MM.1S (cell line): Measurements from ENCODE around the gene MRPL41.

Experiments
- DNase-seq: peaks from one replicate; pipeline ENCODE4 v3.0.0-alpha.2; 2015
- H2AFZ ChIP-seq: fragments of 300-600 bp; sonication (generic); 2 replicates; pipeline ENCODE4 v1.6.0; 2016; ENCODE audit warnings: antibody characterized with exemption, low read length
- H3F3A ChIP-seq: fragments of 300-600 bp; sonication (generic); 2 replicates; pipeline ENCODE4 v1.6.1; 2016; ENCODE audit warnings: mild to moderate bottlenecking, antibody characterized with exemption, low read length, moderate library complexity, mixed read lengths; ENCODE audit not compliant: insufficient read depth
- H3K27ac ChIP-seq: fragments of 300-600 bp; sonication (generic); 2 replicates; pipeline ENCODE4 v1.5.1; 2016; ENCODE audit warnings: mild to moderate bottlenecking, low read length
- H3K27me3 ChIP-seq: fragments of 300-600 bp; sonication (generic); replicated peaks from 2 replicates; pipeline ENCODE4 v1.6.0; 2016; ENCODE audit warnings: low read length; ENCODE audit not compliant: insufficient read depth
- H3K36me3 ChIP-seq: fragments of 300-600 bp; sonication (generic); replicated peaks from 2 replicates; pipeline ENCODE4 v1.6.1; 2016; ENCODE audit warnings: mild to moderate bottlenecking, low read length, mixed read lengths; ENCODE audit not compliant: insufficient read depth
- H3K4me1 ChIP-seq: fragments of 300-600 bp; sonication (generic); 2 replicates; pipeline ENCODE4 v1.6.1; 2016; ENCODE audit warnings: low read length, mixed read lengths
- H3K4me2 ChIP-seq: fragments of 300-600 bp; sonication (generic); 2 replicates; pipeline ENCODE4 v1.6.0; 2016; ENCODE audit warnings: low read depth, low read length
- H3K4me3 ChIP-seq: fragments of 300-600 bp; sonication (generic); 2 replicates; pipeline ENCODE4 v1.5.1; 2016; ENCODE audit warnings: low read length, mixed read lengths
- H3K79me2 ChIP-seq: fragments of 300-600 bp; sonication (generic); 2 replicates; pipeline ENCODE4 v1.6.1; 2016; ENCODE audit warnings: mixed run types, low read length, mixed read lengths
- H3K9ac ChIP-seq: fragments of 300-600 bp; sonication (generic); 2 replicates; pipeline ENCODE4 v1.6.1; 2016; ENCODE audit warnings: low read length, mixed read lengths
- H3K9me2 ChIP-seq: fragments of 300-600 bp; sonication (generic); replicated peaks from 2 replicates; pipeline ENCODE4 v1.6.1; 2016; ENCODE audit warnings: mild to moderate bottlenecking, low read length, mixed read lengths; ENCODE audit not compliant: insufficient read depth
- H3K9me3 ChIP-seq: fragments of 300-600 bp; sonication (generic); replicated peaks from 2 replicates; pipeline ENCODE4 v1.6.1; 2016; ENCODE audit warnings: mild to moderate bottlenecking, low read length, mixed read lengths; ENCODE audit not compliant: insufficient read depth
- H4K20me1 ChIP-seq: fragments of 300-600 bp; sonication (generic); 2 replicates; pipeline ENCODE4 v1.6.1; 2016; ENCODE audit warnings: mild to moderate bottlenecking, low read length, moderate library complexity, mixed read lengths; ENCODE audit not compliant: insufficient read depth
- CTCF ChIP-seq: fragments of 300-600 bp; sonication (generic); IDR thresholded peaks from 2 replicates; pipeline ENCODE4 v1.5.1; 2016; ENCODE audit warnings: antibody characterized with exemption, low read length, mixed read lengths
- EZH2 ChIP-seq: fragments of 300-600 bp; sonication (generic); optimal IDR thresholded peaks from 2 replicates; pipeline ENCODE3; 2017; ENCODE audit warnings: low read depth, mild to moderate bottlenecking, antibody characterized with exemption, low read length, mixed read lengths
- EZH2phosphoT487 ChIP-seq: fragments of 300-600 bp; sonication (generic); IDR thresholded peaks from 2 replicates; pipeline ENCODE4 v1.6.1; 2018; ENCODE audit warnings: antibody characterized with exemption, low read length

MRPL41 gene

DNA sequence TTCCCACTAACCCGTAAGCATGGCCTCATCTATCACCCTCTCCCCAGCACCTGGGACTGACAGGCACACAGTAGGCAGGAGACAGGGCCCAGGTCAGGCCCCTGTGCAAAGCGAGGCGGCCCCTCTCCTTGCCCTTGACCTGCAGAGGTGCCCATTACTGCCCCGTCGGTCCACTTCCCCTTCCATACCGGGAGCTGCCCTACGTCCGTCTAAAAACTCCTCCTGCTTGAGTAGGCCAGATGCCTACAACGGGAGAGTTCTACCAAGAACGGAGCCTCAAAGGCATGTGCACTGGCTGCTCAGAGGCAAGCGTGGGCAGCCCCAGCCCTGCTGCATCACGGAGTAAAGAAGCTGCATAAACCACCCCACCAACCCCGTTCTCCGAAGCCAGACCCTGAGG is 31.7 kb downstream of the MRPL41 start:
- Histone ChIP-seq H3K36me3 (peaks cover 6% of the 10 kb centered on the region; the same call in 1 of the 2 replicates), H3K9me2 (no peaks in the 10 kb centered on the region), H3K9me3 (no peaks in the 10 kb centered on the region), H3K9ac (no peak overlapping the region), H3K4me1 (no peaks in the 10 kb centered on the region), H3F3A (no peaks in the 10 kb centered on the region; the same call in 1 of the 2 replicates), H3K4me2 (no peak overlapping the region), H4K20me1 (no peaks in the 10 kb centered on the region), H2AFZ (no peak overlapping the region), H3K27me3 (no peaks in the 10 kb centered on the region), H3K4me3 (no peak overlapping the region), H3K27ac (no peak overlapping the region), H3K79me2 (peaks cover 29% of the 10 kb centered on the region)
- TF ChIP-seq CTCF (no peak), EZH2phosphoT487 (no peak), EZH2 (no peak)
- DNase-seq: no peak

GRCh38 chr9:137583957-137584356 is 32.3 kb downstream of the MRPL41 start:
- Histone ChIP-seq H3K4me3 (no peak overlapping the region), H3K79me2 (peaks cover 32% of the 10 kb centered on the region), H3K9ac (no peak overlapping the region), H3K9me2 (no peaks in the 10 kb centered on the region), H3F3A (no peaks in the 10 kb centered on the region; the same call in 1 of the 2 replicates), H3K9me3 (no peaks in the 10 kb centered on the region), H3K27ac (no peak overlapping the region), H3K4me1 (peaks cover 2% of the 10 kb centered on the region), H3K4me2 (no peak overlapping the region), H2AFZ (no peak overlapping the region), H3K36me3 (peaks cover 6% of the 10 kb centered on the region; the same call in 1 of the 2 replicates), H3K27me3 (no peaks in the 10 kb centered on the region), H4K20me1 (no peaks in the 10 kb centered on the region)
- DNase-seq: no peak
- TF ChIP-seq EZH2phosphoT487 (no peak), EZH2 (no peak), CTCF (no peak)

DNA sequence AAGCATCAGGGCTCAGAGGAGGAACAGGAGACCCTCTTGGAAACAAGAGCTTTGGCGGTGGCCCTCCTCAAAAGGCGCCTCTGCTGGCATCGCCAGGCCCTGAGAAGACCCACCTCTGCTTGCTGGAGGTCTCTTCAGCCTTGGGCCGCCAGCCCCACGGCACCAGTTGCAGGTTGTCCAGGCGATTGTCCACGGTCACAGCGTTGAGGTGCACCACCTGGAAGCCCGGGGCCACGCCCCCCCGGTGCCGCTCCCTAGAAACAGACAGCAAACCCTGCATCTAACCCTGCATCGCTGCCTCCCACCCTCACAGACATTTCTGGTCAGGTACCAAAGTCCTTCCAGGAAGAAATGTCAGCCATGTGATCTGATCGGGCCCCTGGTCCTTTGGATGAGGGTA is 35.2 kb downstream of the MRPL41 start:
- Histone ChIP-seq H2AFZ (no peak overlapping the region), H3F3A (no peaks in the 10 kb centered on the region), H3K27ac (no peak overlapping the region), H3K36me3 (peaks cover 6% of the 10 kb centered on the region; the same call in 1 of the 2 replicates), H3K9me3 (no peaks in the 10 kb centered on the region), H3K4me2 (no peak overlapping the region), H3K9me2 (no peaks in the 10 kb centered on the region), H4K20me1 (no peaks in the 10 kb centered on the region; the same call in 1 of the 2 replicates), H3K79me2 (peaks cover 41% of the 10 kb centered on the region), H3K4me1 (peaks cover 6% of the 10 kb centered on the region), H3K9ac (no peak overlapping the region), H3K4me3 (no peak overlapping the region), H3K27me3 (no peaks in the 10 kb centered on the region)
- TF ChIP-seq EZH2phosphoT487: no peak
- no peak for TF ChIP-seq EZH2
- no peak for TF ChIP-seq CTCF
- DNase-seq: no peak
